HG02588 (cell line): ENCODE results near the gene RALBP1.

Source experiments
- ATAC-seq: cut with Tn5 transposase; IDR thresholded peaks from one replicate; pipeline ENCODE4 v1.9.1; 2021; ENCODE audit warnings: mild to moderate bottlenecking, moderate library complexity; ENCODE audit not compliant: unreplicated experiment

The RALBP1 gene

DNA sequence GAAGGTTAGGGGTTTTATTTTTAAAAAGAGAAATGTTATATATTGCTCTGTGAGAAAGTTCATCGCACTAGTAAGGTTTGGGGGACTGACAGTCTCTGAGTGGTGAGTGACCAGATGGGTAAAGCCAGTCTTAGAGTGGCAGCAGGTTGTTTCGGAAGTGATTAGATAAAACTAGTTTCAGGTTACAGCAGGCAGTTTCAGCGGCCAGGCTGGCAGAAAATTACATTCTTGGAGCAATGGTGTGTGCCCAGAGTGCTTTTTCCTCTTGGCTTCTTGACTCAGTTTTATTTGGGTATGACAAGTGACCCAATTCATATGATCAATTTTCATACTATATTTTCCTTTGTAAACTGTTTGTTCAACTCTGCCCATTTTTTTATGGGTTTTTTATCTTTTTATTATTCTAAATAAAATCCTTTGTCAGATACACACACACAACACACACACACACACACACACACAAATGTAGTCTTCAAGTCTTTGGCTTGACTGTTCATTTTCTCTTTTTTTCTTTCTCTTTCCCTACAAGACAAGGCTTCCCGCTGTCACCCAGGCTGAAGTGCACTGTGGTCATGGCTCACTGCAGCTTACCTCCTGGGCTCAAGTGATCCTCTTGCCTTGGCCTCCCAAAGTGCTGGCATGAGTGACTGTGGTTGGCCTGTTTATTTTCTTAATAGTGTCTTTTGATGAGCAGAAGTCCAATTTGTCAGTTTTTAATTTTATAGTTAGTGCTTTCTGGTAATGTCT lies 30.9 kb downstream of the RALBP1 start:
- no peak for ATAC-seq

DNA sequence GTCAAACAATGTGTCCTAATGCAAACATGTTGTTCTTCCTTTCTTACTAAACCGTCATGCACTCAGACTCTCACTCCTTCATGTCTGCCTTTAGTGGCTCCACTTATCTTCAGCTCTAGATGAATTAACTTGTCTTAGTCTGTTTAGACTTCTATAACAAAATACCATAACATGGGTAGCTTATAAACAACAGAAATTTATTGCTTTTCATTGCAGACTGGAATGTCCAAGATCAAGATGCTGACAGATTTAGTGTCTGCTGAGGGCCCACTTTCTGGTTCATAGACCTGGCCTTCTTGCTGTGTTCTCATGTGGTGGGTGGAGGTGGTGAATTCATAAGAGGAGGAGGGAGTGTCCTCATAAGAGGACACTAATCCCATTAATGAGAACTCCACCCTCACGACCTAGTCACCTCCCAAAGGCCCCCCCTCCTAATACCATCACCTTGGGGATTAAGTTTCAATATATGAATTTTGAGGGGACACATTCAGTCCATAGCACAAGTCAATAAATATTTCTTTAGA lies 32.3 kb downstream of the RALBP1 start:
- no peak for ATAC-seq

- ATAC-seq = no peak
Observed at GRCh38 chr18:9508446-9509025, 33.2 kb downstream of the RALBP1 start.

DNA sequence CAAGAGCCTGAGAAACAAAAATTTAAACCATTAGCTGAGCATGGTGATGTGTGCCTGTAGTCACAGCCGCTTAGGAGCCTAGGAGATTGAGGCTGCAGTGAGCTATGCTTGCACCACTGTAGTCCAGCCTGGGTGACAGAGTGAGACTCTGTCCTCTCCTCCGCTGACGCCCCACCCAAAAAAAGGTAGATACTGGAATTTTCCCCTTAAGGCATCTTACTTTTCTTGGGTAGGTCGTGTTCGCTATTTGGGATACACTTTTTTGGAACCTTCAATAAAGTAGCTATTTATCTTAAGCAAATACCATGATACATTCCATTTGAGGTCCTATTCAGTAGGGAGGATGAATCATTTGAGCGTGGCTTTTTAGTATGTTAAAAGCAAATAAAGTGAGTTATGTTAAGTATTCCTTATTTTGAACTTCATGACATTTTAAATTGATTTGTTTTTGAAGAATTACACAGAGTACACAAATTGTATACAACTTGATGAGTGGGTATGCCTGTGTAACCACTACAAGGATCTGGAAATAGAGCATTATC lies 38.7 kb downstream of the RALBP1 start:
- no peak for ATAC-seq

DNA sequence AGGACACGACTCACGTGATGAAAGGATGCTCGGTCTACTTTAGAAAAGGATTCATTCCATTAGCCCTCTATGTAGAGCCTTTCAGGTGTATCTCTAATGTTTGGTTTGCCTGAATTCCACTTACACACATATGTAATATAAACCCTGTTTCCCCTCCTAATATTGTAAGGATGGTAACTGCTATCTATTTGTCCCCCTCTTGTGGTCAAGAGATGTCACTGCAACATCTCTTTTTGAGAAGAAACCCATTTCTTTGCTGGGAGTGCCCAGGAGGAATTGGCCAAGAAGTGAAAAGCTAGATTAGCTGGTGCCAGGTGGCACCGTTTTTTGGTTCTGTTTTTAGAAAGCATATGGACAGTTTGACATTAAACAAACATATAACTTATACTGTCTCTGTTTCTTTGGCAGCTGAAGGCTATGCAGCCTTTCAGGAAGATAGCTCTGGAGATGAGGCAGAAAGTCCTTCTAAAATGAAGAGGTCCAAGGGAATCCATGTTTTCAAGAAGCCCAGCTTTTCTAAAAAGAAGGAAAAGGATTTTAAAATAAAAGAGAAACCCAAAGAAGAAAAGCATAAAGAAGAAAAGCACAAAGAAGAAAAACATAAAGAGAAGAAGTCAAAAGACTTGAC lies 41.2 kb downstream of the RALBP1 start:
- ATAC-seq = no peak

DNA sequence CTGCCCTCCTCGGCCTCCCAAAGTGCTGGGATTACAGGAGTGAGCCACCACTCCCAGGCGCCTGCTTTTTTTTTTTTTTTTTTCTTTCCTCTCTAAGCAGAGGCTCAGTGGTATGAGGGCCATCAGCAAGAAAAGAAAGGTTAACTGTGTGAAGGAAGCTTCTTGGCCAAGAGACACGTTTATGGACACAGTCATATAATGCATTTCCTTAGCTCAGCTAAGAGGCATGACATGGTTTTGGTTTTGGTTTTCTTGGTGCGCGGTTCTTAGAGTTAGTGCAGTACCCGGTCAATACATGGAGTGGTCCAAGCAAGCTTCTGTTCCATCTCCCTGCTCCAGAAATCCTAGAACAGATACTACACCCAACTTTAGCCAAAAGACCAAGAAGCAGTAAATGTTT lies 42.6 kb downstream of the RALBP1 start:
- no peak for ATAC-seq

- no peak for ATAC-seq
Observed at GRCh38 chr18:9519399-9519798, 44.1 kb downstream of the RALBP1 start.

DNA sequence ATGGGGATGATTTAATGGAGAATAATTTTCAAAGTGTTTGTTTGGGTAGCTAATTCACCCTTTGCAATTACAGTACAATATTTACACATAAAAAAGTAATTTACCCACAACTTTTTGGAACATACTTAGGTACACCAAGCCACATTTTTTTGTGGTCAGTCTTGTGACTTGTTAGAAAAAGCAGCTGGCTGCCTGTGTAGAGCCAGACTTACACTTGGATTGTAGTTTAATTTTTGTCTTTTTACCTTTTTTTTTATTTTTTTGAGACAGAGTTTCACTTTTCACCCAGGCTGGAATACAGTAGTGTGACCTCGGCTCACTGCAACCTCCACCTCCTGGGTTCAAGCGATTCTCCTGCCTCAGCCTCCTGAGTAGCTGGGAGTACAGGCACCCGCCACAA lies 45.4 kb downstream of the RALBP1 start:
- ATAC-seq = no peak

DNA sequence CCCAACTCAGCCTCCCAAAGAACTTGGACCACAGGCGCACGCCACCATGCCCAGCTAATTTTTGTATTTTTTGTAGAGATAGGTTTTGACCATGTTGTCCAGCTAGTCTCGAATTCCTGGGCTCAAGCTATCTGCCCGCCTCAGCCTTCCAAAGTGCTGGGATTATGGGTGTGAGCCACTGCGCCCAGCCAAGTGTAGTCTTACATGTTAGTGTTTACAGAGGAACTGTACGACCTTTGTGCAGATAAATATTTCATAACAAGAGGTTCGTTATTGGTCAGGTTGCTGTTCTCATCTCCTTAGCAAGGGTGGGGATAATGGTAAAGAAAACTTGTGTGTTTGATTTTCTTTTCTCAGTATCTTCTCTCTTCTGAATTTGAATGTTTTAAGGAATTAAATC lies 46.5 kb downstream of the RALBP1 start:
- ATAC-seq = no peak

DNA sequence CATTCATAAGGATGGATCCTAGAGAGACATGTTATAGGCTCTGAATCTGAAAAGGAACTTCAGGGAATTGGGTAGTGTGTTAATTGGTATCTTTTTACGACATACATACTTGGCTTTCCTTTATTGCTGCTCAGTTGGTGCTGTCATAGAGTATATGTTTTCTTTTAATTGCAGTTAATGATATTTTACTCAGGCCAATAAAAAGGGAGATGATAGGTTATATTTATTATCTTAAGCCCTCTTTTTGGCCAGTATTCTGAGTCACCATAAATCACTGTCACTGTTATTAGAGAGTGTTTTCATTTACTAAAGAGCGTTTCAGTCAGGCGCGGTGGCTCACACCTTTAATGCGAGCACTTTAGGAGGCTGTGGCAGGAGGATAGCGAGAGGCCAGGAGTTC lies 47.6 kb downstream of the RALBP1 start:
- no peak for ATAC-seq

GRCh38 chr18:9526458-9526857 lies 51.1 kb downstream of the RALBP1 start:
- ATAC-seq = no peak

GRCh38 chr18:9530226-9531009 lies 55.1 kb downstream of the RALBP1 start:
- no peak for ATAC-seq

DNA sequence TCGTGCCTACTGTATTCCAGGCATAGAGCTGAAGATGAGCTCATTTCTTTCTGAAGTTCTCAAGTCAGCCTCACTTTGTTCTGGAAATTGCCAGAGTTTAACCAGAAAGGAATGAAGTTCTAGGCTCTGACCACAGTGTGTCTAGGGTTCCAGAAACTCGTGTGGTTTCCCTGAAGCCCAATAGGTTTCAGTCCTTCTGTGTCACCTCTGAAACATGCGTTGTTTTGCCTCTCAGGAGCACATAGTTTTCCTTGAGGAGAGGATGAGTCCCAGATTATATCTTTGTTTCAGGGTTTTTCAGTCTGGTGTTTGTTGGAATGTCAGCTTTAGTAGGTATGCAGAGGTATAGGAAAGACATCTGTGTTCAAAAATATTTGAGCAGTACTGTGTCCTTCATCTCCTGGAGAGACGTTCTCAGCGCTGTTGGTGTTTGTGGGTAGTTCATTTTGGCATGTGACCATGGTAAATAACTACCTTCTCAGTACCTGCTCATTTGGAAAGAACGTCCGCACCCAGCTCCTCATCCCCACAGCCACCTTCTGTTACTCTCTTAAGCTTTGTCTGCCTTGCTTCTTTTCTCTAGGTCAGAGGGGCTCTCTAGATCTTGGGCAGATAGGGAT lies 56.6 kb downstream of the RALBP1 start:
- ATAC-seq = no peak

GRCh38 chr18:9534844-9535243 lies 59.5 kb downstream of the RALBP1 start:
- no peak for ATAC-seq

- ATAC-seq = no peak
Observed at GRCh38 chr18:9535430-9535991, 60.2 kb downstream of the RALBP1 start.

DNA sequence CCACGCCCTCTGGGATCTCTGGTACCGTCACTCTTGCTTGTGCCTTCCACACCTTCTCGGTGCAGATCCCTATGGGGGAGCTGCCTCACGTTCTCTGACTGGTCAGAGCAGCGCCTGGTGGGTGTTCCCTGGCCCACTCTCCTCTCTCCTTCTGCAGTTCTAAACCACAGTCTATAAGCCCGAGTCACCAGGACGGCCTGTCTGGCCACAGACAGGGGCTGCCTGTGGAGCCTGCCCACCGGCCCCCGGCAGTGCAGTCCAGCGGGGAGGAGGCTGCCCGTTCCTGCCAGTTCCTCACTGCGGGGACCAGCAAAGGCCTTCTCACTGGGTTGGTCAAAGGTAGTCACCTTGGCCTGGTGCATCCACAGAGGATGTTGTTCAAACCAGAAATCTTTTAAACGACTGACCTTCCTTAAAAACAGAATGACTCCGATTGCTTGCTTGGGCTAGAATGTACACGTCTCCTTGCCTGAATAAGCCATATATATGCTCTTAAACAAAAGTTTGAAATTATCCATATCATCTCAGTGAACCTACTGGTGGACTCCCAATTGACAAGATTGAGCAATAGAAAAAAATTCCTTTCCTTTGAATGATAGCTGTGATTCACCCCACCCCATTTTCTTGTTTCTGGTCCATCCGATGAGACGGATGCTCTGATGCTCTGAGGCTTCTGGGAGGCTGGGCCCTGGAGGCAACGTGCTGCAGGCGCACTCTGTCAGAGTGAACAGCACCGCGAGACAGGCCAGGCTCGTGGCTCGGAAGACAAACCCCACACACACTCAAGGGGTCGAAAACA lies 61.2 kb downstream of the RALBP1 start:
- ATAC-seq = no peak

GRCh38 chr18:9537677-9538076 lies 62.4 kb downstream of the RALBP1 start:
- no peak for ATAC-seq

DNA sequence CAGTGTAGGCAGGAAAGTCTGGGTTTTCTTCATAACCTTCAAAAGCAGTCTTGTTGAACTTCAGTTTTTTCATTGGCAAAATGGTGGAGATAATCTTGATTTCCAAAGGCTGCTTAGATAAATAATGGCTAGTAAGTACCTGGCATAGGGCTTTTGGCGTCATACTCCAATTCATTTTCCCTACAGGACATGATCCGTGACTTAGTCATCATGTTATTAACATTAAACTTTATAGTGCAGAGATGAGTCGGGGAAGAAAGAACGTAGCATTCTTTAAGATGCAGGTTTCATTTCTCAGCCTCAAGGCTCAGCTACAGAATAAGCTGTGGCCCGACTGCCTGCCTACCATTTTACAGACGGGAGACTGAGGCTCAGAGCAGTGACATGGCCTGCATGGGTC lies 64.0 kb downstream of the RALBP1 start:
- ATAC-seq = no peak

DNA sequence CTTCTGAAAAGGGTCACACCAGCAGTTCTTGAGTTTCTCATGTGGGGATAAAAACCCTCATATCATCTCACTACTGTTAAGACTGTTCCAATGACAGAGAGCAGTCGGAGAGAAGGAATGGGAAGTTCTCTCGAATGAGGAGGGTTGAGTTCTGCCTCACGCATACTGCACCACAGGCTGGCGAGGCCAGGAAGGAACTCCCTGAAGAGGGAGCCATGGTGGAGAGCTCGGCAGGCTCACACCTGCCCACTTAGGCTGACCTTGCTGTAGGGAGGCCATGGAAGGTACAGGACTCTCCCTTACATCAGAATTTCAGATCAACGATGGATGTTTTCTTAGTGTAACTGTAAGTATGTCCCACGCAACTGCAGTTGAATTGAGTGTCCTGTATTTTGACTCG lies 64.6 kb downstream of the RALBP1 start:
- no peak for ATAC-seq

DNA sequence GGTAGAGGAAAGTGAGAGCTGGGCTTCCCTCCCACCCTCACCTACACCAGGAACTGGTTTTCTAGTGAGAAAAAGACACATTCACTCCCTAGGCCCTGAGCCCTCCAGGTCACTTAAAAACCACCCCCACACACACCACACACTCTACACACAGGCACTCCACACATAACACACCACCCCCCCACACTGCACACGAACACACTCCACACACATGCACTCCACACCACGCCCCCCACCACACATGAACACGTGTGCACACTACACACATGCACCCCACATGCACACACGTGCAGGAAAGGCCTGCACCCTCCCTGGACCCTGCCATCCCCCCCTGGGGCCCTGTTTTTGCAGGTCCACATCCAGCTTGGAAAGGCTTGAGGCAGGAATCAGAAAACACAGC lies 67.6 kb downstream of the RALBP1 start:
- no peak for ATAC-seq
